GM21737 (cell line): ENCODE data around the gene DDIAS.
"Not testable (repeated sequence)": the region's sequence is repeated elsewhere in the genome, so short reads cannot be mapped to it uniquely, and the experiment has no call there.

Experiments used
- ATAC-seq: cut with Tn5 transposase; IDR thresholded peaks from one replicate; pipeline ENCODE4 v1.9.1; 2021; ENCODE audit warnings: mild to moderate bottlenecking, moderate library complexity; ENCODE audit not compliant: unreplicated experiment

DDIAS gene

GRCh38 chr11:82967381-82967780 is 65.8 kb downstream of the DDIAS start:
- no peak for ATAC-seq

DNA sequence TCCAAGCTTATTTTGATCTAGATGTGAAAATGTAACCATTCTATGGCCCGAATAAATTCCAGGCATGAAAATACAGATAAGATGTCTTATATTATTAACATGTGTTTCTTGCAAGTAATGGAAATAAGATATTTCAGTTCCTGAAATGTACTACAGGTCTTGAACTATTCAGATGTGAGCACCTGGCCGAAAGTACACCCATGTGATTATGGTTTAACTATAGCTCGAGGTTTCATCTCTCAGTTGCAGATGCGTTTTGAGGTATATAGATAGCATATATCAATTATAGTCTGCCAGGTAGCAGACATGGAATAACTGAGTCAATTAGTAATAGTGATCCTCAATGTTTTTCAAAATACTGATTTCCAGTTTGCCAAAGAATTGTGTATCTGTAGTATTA is 68.3 kb downstream of the DDIAS start:
- peak; percentile 96 for ATAC-seq

- not testable (repeated sequence) for ATAC-seq
Measured at GRCh38 chr11:82970507-82971083, 69.1 kb downstream of the DDIAS start.

GRCh38 chr11:82971519-82971946 is 70.0 kb downstream of the DDIAS start:
- ATAC-seq = not testable (repeated sequence)

DNA sequence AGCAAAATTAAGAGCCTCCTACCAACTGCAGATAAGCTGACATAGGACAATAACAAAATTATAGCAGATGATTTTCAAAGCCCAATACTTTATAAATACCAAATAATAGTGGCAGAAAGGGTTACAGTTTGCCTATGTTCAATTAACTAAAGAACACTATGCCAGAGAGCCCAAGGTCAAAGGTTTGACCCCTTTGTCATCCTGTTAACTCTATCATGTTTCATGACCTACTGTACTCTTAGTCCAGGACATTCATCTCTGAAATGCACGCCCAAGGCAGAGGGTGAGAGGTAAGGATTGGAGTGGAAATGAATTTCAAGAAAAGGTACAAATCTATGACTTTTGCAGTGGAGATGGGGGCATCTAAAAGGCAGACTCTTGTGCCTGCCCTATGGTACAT is 70.6 kb downstream of the DDIAS start:
- ATAC-seq = no peak

- ATAC-seq = no peak
Measured at GRCh38 chr11:82974135-82974534, 72.6 kb downstream of the DDIAS start.

DNA sequence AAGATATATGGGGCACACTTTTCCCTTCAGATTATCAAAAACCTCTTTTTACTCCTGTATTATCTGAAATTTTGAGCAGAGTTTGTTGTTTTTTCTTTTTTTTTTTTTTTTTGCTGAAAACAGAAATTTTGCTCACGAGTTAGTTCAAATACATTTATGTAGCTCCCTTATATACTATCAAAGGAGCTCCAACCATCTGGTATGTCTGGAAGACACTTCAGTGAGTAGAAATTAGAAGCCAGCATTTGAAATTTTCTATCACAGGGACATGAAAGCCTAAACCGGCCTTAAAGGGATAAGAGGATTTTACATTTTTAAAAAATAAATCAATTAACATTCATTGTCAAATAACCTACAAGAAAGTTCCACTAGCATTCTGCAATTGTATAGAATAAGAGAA is 73.3 kb downstream of the DDIAS start:
- ATAC-seq = no peak

DNA sequence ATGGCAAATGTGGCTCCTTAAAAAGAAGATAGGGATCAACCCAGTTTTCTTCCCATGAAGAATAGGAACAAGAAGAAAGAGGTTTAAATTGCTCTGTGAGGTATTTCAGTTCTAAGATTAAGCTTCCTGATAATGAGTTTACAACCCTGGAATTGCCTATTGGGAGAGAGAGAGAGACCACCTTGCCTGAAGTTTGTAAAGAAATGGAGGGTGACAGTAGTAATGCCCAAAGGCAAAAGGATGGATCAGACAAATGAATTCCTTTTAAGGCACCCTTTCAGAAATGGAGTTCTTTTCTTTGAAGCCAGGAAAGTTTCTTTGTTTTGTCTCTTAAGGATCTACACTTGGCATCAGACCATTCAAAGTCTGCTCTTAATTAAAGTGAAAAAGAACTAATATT is 74.3 kb downstream of the DDIAS start:
- ATAC-seq = no peak

DNA sequence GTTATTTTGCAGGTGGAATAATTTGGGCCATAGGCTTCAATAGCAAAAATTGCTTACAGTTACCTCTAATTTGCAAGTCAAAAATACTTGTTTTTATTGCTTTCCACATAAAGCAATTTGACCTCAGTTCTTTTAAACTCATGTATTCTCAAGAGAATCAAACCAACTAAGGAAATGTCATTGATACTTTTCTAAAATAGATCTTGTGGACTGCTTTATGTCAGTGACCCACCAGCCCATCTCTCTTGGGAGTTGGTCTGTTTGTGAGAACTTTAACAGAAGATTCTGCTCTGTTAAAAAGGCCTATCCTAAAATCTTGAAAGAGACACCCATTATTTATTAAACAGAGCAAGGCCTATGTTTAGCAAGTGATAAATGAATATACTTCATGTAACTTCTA is 75.2 kb downstream of the DDIAS start:
- no peak for ATAC-seq

GRCh38 chr11:82978422-82979099 is 77.0 kb downstream of the DDIAS start:
- ATAC-seq = no peak

DNA sequence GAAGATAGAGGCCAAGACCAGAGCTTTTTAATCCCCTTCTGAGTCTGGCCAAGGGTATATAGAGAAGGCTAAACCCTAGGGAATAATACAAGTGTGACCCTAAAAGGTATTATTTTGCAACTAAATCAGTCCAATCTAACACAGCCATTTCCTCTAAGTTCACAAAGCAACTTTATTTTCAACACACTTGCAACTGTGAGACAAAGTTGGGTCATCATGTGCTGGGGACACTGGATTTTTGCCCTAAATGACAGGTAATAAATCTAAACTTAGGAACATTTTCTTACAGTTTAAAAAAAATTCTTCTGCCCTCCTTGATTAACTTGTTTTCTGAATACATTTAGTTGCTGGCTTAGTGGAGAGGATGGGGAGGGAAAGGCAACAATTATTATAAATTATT is 78.3 kb downstream of the DDIAS start:
- ATAC-seq = no peak

DNA sequence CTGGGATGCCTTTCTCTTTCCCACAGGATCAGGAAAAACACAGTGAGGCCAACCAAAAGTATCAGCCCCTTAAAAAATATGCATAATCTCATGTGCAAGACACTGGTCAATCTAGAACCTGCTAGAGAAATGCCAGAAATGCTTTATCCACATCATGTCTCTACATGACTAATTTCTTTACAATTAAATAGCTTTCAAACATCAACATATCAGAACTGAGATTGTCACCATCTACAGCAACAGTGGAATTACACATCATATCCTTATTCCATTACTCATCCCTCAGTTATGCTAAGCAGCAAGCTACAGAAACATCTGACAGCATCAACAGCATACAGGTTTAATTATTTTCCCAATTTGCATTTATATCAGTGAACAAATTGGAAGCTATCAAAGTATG is 78.8 kb downstream of the DDIAS start:
- no peak for ATAC-seq

DNA sequence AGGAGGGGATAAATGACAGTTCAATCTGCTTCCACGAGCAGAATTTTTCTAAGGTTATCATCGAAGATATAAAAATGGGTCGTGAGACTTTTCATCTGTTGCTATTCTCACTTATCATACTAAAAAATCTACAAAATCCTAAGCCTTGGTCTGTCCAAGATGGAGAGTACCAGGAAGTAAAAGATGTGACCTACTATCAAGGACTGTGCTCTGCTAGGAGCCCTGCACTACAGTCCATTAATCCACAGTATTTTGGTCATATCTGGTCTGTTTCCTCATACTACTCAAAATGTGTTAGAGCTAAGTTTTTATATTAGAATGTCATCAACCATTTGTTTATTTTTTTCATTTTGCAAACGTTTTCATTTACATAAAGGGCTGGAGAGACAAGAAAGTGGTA is 79.4 kb downstream of the DDIAS start:
- ATAC-seq = no peak

DNA sequence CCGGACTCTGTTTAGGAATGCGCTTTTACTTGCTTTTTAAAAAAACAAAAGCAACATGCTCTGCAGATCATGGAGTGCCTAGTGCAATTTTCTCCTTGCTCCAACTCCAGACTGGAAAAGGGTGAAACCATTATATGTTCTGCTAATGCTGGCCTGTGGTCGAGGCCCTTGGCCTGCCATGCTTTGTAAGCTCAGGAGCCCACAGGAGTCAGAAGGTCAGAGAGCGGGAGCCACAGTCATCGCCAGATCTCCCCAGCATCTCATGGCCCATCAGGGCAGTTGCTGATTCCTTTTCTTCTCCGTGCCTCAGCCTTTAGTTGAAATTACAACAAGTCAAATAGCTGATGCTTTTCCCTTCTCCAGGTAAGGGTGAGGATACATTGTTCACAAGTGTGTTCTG is 80.3 kb downstream of the DDIAS start:
- ATAC-seq = no peak
